Hippocampal formation (tissue), 2 donors: Measurements from ENCODE around the gene DESI2.

ENCODE experiments used
- DNase-seq, 2 donors: peaks; one replicate each; lab custom pipeline; 2025; lab: John Stamatoyannopoulos, UW

The DESI2 gene

GRCh38 chr1:244652623-244653438 is at the start of gene DESI2:
Gene DESI2, plus strand, starts transcription at chr1:244653126. Its CDS starts 188 bp downstream, at chr1:244653314.
- peak; percentile 99 to 100 for DNase-seq

- DNase-seq: peak in 1 of 2 donors; percentile 4
Observed at GRCh38 chr1:244603498-244603897, 49.4 kb upstream of the DESI2 start.

- no peak for DNase-seq
Observed at GRCh38 chr1:244605835-244606370, 47.0 kb upstream of the DESI2 start.

- no peak for DNase-seq
Observed at GRCh38 chr1:244614113-244614836, 38.7 kb upstream of the DESI2 start.

- DNase-seq: no peak
Observed at GRCh38 chr1:244614879-244615278, 38.0 kb upstream of the DESI2 start.

GRCh38 chr1:244615301-244615700 is 37.6 kb upstream of the DESI2 start:
- no peak for DNase-seq

GRCh38 chr1:244626709-244627108 is 26.2 kb upstream of the DESI2 start:
- DNase-seq: no peak

GRCh38 chr1:244628789-244629188 is 24.1 kb upstream of the DESI2 start:
- DNase-seq: no peak

GRCh38 chr1:244633140-244633539 is 19.8 kb upstream of the DESI2 start:
- no peak for DNase-seq

GRCh38 chr1:244634546-244634945 is 18.4 kb upstream of the DESI2 start:
- no peak for DNase-seq

GRCh38 chr1:244636488-244637259 is 16.3 kb upstream of the DESI2 start:
- DNase-seq: no peak

- DNase-seq: no peak
Observed at GRCh38 chr1:244639561-244639960, 13.4 kb upstream of the DESI2 start.

GRCh38 chr1:244640917-244641316 is 12.0 kb upstream of the DESI2 start:
- DNase-seq: no peak

- no peak for DNase-seq
Observed at GRCh38 chr1:244642526-244642925, 10.4 kb upstream of the DESI2 start.

- no peak for DNase-seq
Observed at GRCh38 chr1:244642988-244643387, 9.9 kb upstream of the DESI2 start.

GRCh38 chr1:244645414-244645813 is 7.5 kb upstream of the DESI2 start:
- no peak for DNase-seq

- DNase-seq: no peak
Observed at GRCh38 chr1:244645890-244646289, 7.0 kb upstream of the DESI2 start.

- no peak for DNase-seq
Observed at GRCh38 chr1:244647819-244648218, 5.1 kb upstream of the DESI2 start.

- peak in 1 of 2 donors; percentile 10 for DNase-seq
Observed at GRCh38 chr1:244651956-244652622, 837 bp upstream of the DESI2 start.

- DNase-seq: peak in 1 of 2 donors; percentile 17
Observed at GRCh38 chr1:244653439-244654107, 647 bp downstream of the DESI2 start.
